ENCODE results near the gene RGL2. TPM values are rescaled to one million over a fixed set of nuclear protein-coding genes. Genes with fewer than 3 reads are reported as not detected.

The RGL2 gene
- total RNA-seq, 4 donors from 2014 or later = 53.7 to 83.0 (median 60.7) TPM

DNA sequence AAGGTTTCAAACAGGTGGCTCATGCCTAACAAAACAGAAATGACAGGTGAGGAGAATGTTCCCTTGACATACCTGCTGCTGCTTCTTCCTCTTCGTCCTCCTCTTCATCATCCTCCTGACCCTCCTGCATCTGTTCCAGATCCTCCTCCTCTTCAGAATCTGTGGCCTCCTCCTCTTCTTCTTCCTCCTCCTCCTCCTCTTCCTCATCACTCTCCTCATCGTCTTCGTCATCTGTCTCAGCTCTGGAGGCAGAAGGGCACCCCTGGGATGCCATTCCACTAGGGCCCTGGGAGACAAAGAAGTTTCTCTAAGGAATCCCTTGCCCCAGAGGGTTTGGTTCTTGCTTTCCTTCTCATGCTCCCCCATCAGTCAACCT lies 21.2 kb upstream of the RGL2 start:
- no peak for ATAC-seq
- peak overlapping the region in 3 of 4 donors; percentile 7 to 91 (median 89) for H3K27ac ChIP-seq
- TF ChIP-seq EP300 (IDR thresholded peaks at IDR 0.05) = no peak
- no peak for TF ChIP-seq POLR2AphosphoS5 (IDR thresholded peaks at IDR 0.05)
- TF ChIP-seq, protein P1, sequence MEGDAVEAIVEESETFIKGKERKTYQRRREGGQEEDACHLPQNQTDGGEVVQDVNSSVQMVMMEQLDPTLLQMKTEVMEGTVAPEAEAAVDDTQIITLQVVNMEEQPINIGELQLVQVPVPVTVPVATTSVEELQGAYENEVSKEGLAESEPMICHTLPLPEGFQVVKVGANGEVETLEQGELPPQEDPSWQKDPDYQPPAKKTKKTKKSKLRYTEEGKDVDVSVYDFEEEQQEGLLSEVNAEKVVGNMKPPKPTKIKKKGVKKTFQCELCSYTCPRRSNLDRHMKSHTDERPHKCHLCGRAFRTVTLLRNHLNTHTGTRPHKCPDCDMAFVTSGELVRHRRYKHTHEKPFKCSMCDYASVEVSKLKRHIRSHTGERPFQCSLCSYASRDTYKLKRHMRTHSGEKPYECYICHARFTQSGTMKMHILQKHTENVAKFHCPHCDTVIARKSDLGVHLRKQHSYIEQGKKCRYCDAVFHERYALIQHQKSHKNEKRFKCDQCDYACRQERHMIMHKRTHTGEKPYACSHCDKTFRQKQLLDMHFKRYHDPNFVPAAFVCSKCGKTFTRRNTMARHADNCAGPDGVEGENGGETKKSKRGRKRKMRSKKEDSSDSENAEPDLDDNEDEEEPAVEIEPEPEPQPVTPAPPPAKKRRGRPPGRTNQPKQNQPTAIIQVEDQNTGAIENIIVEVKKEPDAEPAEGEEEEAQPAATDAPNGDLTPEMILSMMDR (IDR thresholded peaks at IDR 0.05) = no peak
- no peak for TF ChIP-seq POLR2A (IDR thresholded peaks at IDR 0.05)
- H3K27me3 ChIP-seq = no peaks in the 10 kb centered on the region
- H3K36me3 ChIP-seq = peaks cover 0 to 41% of the 10 kb centered on the region in 2 donors
- WGBS, 2 donors (ENCODE audit: low coverage in 1 of 2) = 75 to 100% methylated on average over 1 to 3 of the region's 3 CpGs
- H3K4me1 ChIP-seq = peaks cover 5 to 79% (median 30%) of the 10 kb centered on the region in 3 donors
- no peak overlapping the region for H3K4me3 ChIP-seq
- no peaks in the 10 kb centered on the region for H3K9me3 ChIP-seq

DNA sequence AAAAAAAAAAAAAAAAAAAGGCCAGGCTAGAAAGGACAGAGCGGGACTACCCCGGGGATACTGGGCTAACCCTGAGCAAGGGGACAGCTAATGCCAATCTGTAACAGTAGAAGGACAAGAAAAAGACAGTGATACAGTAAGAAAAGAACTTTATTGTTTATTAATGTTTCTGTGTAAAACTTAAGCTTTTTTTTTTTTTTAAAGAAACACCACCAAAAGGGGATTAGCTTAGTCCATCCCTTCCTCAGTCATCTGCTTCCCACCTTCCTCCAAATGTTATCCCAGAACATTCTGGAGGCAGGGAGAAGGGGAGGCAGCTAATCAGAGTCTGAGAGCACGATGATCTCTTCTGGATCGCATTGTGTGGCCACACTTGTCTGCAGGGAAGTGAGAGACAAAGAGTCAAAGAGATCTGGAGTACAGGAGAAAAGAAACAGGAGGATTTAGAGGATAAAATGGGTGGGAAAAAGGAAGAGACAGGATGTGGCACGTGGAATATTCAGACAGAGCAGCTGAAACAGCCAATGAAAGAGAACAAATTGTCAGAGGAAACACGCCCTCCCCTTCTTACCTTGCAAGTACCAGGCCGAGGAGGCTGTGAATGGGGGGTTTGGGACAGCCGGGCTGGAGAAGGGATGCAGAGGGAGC lies 19.8 kb upstream of the RGL2 start:
- peaks cover 0 to 41% of the 10 kb centered on the region in 2 donors for H3K36me3 ChIP-seq
- no peaks in the 10 kb centered on the region for H3K27me3 ChIP-seq
- H3K27ac ChIP-seq = peak overlapping the region; percentile 51 to 98 (median 94)
- peak overlapping the region; percentile 58 to 61 for H3K4me3 ChIP-seq
- TF ChIP-seq POLR2AphosphoS5 (IDR thresholded peaks at IDR 0.05) (no peak), POLR2A (IDR thresholded peaks at IDR 0.05) (no peak), EP300 (IDR thresholded peaks at IDR 0.05) (no peak)
- TF ChIP-seq, protein P1 (IDR thresholded peaks at IDR 0.05) = no peak
- 47 to 78% methylated on average over 7 of the region's 8 CpGs for WGBS, 2 donors (ENCODE audit: low coverage in 1 of 2)
- peaks cover 5 to 80% (median 27%) of the 10 kb centered on the region in 3 donors for H3K4me1 ChIP-seq
- no peaks in the 10 kb centered on the region for H3K9me3 ChIP-seq
- ATAC-seq = no peak

DNA sequence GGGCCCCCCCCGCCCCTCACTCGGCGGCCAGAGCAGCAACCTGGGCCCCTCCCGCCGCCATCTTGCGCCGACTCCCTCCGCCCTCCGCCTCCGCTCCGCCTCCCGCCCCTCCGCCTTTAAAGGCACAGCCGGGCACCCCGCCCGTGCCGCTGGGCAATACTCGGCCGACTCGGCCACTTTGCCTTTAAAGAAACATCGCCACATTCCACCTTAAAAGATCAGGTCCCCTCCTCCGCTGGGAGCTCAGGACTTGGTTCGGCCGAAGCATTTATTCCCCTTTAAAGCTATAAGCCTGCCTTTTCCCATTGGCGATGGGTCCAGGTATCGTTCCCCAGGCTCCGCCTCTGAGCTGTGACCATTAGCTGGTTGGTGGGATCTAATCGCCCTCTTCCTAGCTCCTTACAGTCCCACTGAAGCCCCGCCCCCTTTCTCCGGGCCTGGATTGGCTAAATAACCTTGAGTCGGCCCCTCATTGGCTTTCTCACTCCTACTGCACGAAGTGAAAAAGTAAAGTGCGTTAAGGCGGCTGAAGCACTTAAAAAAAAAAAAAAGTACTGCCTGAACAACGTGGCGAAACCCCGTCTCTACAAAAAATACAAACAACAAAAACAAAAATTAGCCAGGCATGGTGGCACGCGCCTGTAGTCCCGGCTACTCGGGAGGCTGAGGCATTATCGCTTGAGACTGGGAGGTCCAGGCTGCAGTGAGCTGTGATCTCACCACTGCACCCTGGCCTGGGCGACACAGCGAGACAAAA lies 19.1 kb upstream of the RGL2 start, which contains the start of gene ZBTB22:
Gene ZBTB22, minus strand, starts transcription at position 76 of the 757 bp plus-strand sequence. CDS start 828 bp downstream, outside the sequence.
- TF ChIP-seq EP300 (IDR thresholded peaks at IDR 0.05) (no peak), POLR2AphosphoS5 (IDR thresholded peaks at IDR 0.05) (peak; percentile 69), POLR2A (IDR thresholded peaks at IDR 0.05) (peak in 1 of 2 donors; percentile 20)
- TF ChIP-seq, protein P1 (IDR thresholded peaks at IDR 0.05) = no peak
- Histone ChIP-seq H3K27me3 (no peaks in the 10 kb centered on the region), H3K9me3 (no peaks in the 10 kb centered on the region), H3K4me3 (peak within 1 kb of the TSS; percentile 58 to 61), H3K36me3 (peaks cover 0 to 41% of the 10 kb centered on the region in 2 donors), H3K4me1 (peaks cover 5 to 80% (median 26%) of the 10 kb centered on the region in 3 donors), H3K27ac (peak within 1 kb of the TSS; percentile 51 to 98 (median 94))
- peak; percentile 90 for ATAC-seq
- whole genome bisulfite sequencing, 2 donors (ENCODE audit: low coverage in 1 of 2) = 4 to 7% methylated on average over 3 to 17 of the region's 44 CpGs

DNA sequence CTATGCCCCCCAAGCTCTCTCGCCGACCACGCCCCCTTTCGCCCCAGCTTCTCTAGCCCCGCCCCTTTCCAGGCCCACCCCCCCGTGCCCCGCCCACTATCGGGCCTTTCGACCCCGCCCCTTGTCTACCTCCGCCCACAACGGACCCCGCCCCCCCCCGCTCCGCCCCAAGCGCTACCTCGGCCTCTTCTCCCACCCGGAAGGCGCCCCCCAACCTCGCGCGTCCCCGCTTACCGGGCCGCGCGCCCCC lies 18.6 kb upstream of the RGL2 start:
- H3K36me3 ChIP-seq = peaks cover 0 to 41% of the 10 kb centered on the region in 2 donors
- TF ChIP-seq EP300 (IDR thresholded peaks at IDR 0.05) (no peak), POLR2A (IDR thresholded peaks at IDR 0.05) (no peak), POLR2AphosphoS5 (IDR thresholded peaks at IDR 0.05) (no peak)
- TF ChIP-seq, protein P1 (IDR thresholded peaks at IDR 0.05) = no peak
- H3K4me1 ChIP-seq = peaks cover 5 to 83% (median 26%) of the 10 kb centered on the region in 3 donors
- no peaks in the 10 kb centered on the region for H3K27me3 ChIP-seq
- no peaks in the 10 kb centered on the region for H3K9me3 ChIP-seq
- peak overlapping the region; percentile 51 to 98 (median 94) for H3K27ac ChIP-seq
- ATAC-seq = no peak
- peak overlapping the region; percentile 58 to 61 for H3K4me3 ChIP-seq
- WGBS, 2 donors (ENCODE audit: low coverage in 1 of 2) = 0% methylated on average over 3 of the region's 27 CpGs; no CpG with 5 or more reads in 1 of the 2 donors

Data from gastroesophageal sphincter (tissue), 4 donors.